Islet of Langerhans (tissue), 1 donor: ENCODE measurements around the gene MRPL1.

Source experiments
- FAIRE-seq: peaks from one replicate; lab custom pipeline; 2011; peaks lifted over from hg19 to GRCh38; lab: Jason Lieb, UNC

MRPL1 gene

GRCh38 chr4:77862478-77863216, at the start of gene MRPL1:
TSS of gene MRPL1 (plus strand) at chr4:77862830. CDS start at chr4:77862849, 19 bp downstream.
- FAIRE-seq = no peak

DNA sequence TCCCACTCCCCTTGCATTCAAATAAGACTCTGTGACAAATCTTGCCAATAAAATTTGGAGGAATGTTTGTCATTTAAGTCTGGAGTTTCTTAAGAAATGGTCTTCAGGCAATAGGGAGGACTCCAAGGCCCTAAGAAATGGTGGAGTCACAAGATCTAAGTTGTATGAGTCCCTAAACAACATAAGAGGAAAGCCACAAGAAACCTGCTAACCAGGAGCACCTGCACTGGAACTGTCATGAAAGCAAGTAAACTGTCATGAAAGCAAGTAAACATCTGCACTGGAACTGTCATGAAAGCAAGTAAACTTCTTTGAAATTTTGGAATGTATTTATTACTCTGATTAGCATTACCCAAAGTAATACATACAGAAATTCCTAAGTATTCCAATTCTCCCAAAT, 47.0 kb upstream of the MRPL1 start:
- FAIRE-seq = no peak

DNA sequence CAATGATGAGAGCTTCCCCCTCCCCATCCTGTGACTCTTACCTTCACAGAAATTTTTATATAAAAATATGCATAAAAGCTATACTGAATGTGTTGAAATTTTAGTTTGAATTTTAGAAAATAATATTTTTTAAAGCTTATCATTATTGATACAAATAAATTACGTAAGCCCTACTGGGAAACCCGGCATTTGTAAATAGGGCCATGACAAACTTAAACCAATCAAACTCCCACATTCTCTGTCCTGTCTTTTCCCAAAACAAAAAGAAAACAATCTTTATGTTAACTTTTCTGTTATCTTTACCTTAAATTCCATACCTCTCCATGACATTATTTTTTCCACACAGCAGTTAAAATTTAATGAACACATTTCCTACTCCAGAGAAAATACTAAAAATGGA, 46.1 kb upstream of the MRPL1 start:
- FAIRE-seq = no peak

DNA sequence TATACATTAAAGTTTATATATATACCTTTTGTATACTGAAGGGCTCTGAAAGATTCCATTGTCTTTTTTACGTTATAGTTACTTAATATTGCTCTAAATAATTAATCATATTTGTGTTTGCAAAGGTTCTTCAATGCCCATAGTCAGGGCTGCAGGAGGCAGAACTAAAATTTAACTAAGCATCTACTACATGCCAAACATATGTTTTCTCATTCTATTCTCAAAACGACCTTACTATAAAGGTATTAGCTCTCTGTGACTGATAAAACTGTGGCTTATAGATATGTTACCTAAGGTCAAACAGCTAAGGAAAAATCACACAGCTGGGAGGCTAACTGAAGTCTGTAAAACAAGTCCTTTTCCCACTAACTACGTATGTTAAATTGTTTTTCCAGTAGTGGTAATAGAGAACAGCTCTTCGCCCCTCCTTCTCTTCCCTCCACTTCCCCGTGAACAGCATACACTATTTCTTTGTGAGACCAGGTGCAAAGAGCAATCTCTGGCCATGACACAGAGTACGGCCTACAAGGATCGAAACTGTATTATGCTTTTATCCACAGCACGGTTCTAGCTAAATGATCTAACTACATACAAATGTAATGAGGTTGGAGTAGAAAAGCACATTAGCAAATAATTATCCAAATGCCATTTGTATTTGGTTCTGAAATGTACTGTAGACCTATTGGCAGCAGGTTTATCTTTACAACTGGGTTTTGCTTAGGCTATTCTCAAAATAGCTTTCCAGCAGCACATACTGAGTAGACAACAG, 45.1 kb upstream of the MRPL1 start:
- peak; percentile 96 for FAIRE-seq

DNA sequence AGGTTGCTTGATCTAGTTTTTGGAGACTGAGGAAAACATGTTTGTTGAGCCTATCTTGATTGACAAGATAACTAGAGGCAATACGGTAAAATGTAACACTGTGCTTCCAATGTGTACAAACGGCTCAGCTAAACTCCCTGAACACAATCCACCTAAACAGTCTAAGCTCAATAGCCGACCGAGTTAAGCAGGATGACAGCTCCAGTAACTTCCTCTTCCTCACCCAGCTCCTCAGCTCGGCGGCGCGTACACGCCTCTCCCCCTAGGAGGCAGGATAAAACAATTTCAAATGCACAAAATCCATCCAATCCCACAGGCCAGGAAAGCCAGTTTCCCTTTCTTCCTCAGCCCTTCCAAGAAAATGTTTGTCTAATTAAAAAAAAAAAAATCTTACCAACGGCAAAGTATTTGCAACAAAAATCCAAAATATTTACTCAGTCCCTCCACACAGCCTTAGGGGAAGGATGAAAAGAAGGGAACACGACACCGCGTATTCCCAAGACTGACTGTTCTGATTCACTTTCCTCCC, 44.5 kb upstream of the MRPL1 start:
- no peak for FAIRE-seq

DNA sequence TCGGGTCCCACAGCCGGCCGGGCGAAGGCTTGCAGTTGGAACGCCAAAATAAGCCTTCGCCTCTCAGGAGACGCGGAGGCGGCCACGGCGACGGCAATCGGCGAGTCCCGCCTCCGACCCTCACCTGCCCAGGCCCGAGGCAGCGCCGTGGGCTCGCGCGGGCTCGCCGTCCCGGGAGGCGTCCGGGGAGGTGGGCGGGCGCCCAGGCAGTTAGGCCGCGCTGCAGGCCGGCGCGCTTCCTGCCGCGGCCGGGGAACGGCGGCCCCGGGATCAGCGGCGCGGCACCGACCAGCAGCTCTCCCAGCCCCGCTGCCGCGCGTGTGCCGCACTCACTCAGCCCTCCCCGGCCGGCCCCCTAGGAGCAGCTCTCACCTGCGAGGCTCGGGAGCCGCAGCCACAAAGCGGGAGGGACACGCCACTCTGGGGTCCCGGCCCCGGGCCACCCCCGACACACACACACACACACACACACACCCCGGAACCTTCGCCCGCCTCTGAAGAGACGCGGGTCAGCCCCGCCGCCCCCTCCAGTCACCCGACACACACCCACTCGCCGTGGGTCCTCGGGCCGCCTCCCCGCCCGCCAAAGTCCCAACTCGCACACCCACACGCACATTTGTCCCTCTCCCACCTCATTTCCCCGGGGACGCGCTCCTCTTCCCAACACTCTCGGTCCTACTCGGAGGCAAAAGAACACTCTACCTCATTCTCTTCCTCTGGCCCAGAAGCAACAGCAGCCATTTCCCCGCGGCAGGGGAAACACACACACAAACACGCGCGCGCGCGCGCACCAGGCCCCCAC, 43.8 kb upstream of the MRPL1 start, which contains the start of gene CNOT6L:
CNOT6L (minus strand) TSS at position 767 of the 802 bp plus-strand sequence; CDS start at position 707, 60 bp downstream.
- no peak for FAIRE-seq

GRCh38 chr4:77819404-77819842, 43.2 kb upstream of the MRPL1 start:
- no peak for FAIRE-seq

DNA sequence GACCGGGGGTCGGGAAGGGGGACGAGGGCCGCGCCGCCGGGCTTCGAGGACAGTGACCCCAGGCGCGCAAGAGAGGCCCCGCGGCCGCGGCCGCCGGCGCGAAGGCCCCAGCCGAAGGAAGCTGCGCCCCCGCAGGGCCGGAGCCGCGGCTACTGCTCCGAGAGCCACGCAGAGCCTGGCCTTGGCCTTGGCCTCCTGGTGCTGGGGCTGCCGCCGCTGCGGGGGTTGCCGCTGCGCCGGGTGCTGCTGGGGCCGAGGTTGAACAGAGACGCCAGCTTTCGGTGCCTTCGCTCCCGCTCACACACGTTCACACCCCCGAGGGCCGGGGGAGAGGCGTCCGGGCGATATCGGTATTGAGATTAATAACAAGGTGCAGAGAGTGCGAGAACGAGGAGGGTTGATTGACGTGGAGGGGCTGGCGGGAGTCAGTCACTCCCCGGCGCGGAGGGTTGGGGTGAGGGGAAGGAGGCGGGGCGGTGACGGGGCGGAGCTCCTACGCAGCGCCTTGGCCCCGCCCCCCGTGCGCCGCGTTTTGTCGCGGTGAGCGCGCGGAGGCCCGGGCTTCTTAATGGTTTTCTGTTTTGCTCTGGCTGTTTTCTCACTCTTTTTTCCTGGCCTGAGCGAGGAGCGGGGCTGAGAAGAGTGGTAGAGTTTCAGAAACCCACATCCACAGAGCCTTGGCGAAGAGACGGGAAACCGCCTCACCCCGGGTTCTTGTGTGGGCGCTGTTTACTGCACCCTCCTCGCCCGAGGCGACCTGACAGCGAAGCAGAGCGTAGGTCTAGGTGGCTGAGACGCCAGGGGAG, 42.6 kb upstream of the MRPL1 start:
- no peak for FAIRE-seq

GRCh38 chr4:77820649-77821561, 41.7 kb upstream of the MRPL1 start:
- no peak for FAIRE-seq

DNA sequence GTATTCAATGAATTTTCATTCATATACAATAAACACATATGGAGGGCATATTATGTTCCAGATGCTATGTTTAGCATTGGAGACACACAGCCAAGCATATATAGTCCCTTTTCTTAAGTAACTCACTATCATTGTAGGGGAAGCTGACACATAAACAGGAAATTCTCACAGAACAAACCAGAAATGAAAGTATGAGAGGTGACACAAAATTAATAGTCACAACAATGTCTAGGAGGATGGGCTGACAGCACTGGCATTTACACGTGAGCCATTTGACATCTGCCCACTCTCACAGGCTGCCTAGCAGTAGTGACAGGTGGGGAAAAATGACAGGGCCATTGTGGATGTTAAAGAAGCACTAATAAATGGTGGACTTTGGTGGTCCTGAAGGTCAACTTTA, 40.9 kb upstream of the MRPL1 start:
- FAIRE-seq = no peak

- FAIRE-seq = no peak
Observed at GRCh38 chr4:77826275-77826674, 36.4 kb upstream of the MRPL1 start.

DNA sequence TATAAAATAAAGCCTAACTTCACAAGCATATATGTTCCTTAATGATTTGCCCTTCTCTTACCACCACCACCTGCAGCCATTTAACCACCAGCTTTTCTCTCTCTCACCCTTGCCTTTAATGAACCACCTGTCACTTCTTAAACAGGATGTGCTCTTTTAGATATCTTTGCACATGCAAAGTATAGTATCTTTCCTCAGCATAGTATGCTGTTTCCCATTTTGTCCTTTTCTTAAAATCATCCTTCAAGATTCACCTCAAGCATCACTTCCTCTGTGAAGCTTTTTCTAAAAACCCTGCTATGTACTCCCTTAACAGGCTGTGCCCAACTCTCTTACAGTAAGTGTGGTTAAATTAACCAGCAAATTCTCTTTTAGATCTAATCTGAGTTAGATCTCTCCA, 35.3 kb upstream of the MRPL1 start:
- no peak for FAIRE-seq

DNA sequence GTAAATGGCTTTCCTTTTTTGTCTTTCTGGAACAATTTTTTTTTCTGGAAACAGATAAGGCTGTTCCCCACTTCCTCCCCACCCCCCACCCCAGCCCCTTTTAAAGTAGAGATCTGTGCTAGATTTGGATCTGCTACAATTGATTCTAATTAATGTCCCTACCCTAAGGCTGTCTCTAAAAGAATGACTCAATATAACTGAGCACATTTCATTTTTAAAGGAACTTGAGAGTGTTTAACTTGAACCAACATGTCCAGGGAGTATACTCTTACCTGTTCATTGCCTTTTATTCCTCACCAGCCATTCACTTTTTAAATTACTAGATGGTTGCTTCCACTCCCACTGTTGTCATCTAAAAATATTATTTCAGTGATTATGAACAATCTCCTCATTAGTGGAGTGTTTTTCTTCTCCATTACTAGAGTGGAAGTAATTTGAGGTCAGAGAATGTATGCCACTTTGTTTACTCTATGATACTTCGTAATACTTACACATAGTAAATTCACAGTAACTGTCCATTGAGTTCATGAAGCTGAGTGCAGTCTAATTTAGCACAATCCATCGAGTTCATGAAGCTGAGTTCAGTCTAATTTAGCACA, 29.4 kb upstream of the MRPL1 start:
- FAIRE-seq = no peak

DNA sequence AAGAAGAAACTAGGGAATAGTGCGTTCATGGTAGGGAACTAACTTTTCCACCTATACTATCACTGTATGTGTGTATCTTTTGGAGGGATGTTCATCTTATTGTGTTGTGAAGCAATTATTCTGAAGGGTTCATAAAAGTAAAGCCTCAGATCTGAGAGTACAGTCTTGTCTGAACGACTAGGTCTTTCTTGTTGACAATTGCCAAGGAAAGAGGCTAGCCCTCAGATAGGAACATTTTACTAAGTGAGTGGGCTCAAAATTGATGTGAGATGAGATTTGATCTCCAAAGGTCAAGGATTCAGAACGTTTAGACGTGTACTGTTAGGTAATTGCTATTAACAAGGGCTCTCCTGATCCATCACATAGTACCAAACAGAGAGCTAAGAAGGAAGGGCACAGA, 28.2 kb upstream of the MRPL1 start:
- FAIRE-seq = no peak

GRCh38 chr4:77843628-77844027, 19.0 kb upstream of the MRPL1 start:
- no peak for FAIRE-seq

GRCh38 chr4:77844363-77844762, 18.3 kb upstream of the MRPL1 start:
- FAIRE-seq = no peak

DNA sequence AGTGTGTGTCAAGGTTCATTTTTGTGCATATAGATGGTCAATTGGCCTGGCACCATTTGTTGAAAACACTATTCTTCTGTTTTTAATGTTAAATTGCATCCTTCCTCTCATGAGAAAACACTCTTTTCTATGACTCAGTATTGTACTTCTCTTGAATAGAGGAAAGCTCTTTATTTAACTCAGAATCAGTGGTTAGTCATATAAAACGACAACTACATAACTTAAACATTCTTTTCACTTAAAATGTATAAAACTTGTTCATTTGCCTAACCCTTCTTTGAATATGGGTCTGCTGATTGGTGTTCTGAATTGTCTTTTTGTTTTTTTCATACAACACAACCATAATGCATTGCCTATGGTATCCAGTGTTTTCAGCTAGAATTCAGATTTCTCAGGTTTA, 17.2 kb upstream of the MRPL1 start:
- no peak for FAIRE-seq

- no peak for FAIRE-seq
Observed at GRCh38 chr4:77845929-77846328, 16.7 kb upstream of the MRPL1 start.

DNA sequence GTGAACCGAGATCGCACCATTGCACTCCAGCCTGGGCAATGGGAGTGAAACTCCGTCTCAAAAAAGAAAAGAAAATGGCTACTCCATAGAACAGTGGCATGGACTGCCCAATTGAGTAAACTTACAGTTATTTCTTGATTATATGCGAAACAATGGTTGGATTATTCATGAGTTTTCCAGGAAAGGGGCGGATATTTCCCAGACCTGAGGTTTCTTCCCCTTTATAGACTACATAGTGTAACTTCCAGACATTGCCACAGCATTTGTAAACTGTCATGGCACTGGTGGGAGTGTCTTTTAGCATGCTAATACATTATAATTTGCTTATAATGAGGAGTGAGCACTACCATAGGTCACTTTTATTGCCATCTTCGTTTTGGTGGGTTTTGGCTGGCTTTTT, 14.1 kb upstream of the MRPL1 start:
- FAIRE-seq = no peak

- FAIRE-seq = no peak
Observed at GRCh38 chr4:77849278-77849965, 13.2 kb upstream of the MRPL1 start.
